Liver (tissue), 9 donors: ENCODE measurements around the gene LCP1. TPM values are rescaled to one million over a fixed set of nuclear protein-coding genes. Genes with fewer than 3 reads are reported as not detected.

Experiments used
- DNase-seq: peaks from one replicate; pipeline ENCODE4 v3.0.0-alpha.2; 2017; ENCODE audit warnings: low spot score
- H3K27ac ChIP-seq, 2 donors: one replicate each; pipeline ENCODE4 v1.7.0; 2013; ENCODE audit warnings: inconsistent platforms in 2 of 2, low read length in 2 of 2, control low read depth in 1 of 2, low read depth in 1 of 2, mild to moderate bottlenecking in 1 of 2
- H3K27me3 ChIP-seq, 4 donors: one replicate each; pipeline versions ENCODE4 v1.6.1 to v1.7.0; 2013; ENCODE audit warnings: low read length in 3 of 4, inconsistent platforms in 1 of 4, mild to moderate bottlenecking in 1 of 4, moderate library complexity in 1 of 4; ENCODE audit not compliant: control insufficient read depth in 4 of 4, insufficient read depth in 4 of 4
- H3K36me3 ChIP-seq, 4 donors: one replicate each; pipeline versions ENCODE4 v1.6.1 to v1.7.0; 2013; ENCODE audit warnings: low read length in 3 of 4, mild to moderate bottlenecking in 3 of 4, low read depth in 1 of 4, moderate library complexity in 1 of 4; ENCODE audit not compliant: control insufficient read depth in 4 of 4, insufficient read depth in 3 of 4
- H3K4me1 ChIP-seq, 4 donors: one replicate each; pipeline versions ENCODE4 v1.6.1 to v1.7.0; 2013; ENCODE audit warnings: low read length in 3 of 4, mild to moderate bottlenecking in 3 of 4, moderate library complexity in 1 of 4; ENCODE audit not compliant: control insufficient read depth in 4 of 4, insufficient read depth in 4 of 4
- H3K4me3 ChIP-seq, 3 donors: one replicate each; pipeline versions ENCODE4 v1.6.1 to v1.7.0; 2013; ENCODE audit warnings: low read length in 3 of 3, control low read depth in 1 of 3, low read depth in 1 of 3, mild to moderate bottlenecking in 1 of 3
- H3K9ac ChIP-seq, 2 donors: one replicate each; pipeline ENCODE4 v1.7.0; 2013; ENCODE audit warnings: low read length in 2 of 2, mild to moderate bottlenecking in 2 of 2, moderate library complexity in 2 of 2, control low read depth in 1 of 2, low read depth in 1 of 2
- H3K9me3 ChIP-seq, 4 donors: one replicate each; pipeline versions ENCODE4 v1.6.1 to v1.7.0; 2013; ENCODE audit warnings: low read length in 3 of 4; ENCODE audit not compliant: control insufficient read depth in 4 of 4
- CTCF ChIP-seq: fragments of 150-350 bp; IDR thresholded peaks from 2 replicates; pipeline ENCODE4 v1.5.1; 2017; ENCODE audit warnings: improper control_type of control experiment, low read depth, low read length; ENCODE audit not compliant: missing input control
- EGR1 ChIP-seq, 2 donors: IDR thresholded peaks; 2 replicates each; pipeline ENCODE4 v1.6.1; 2016 to 2018; ENCODE audit warnings: antibody characterized with exemption in 2 of 2, low read depth in 2 of 2
- FOXA1 ChIP-seq: IDR thresholded peaks from 2 replicates; pipeline ENCODE4 v1.6.1; 2016; ENCODE audit warnings: antibody characterized with exemption
- FOXA2 ChIP-seq: IDR thresholded peaks from 2 replicates; pipeline ENCODE4 v1.6.1; 2016; ENCODE audit warnings: antibody characterized with exemption
- GABPA ChIP-seq, 2 donors: IDR thresholded peaks in 1 of 2; conservative IDR thresholded peaks in 1 of 2; 2 replicates each; pipeline ENCODE4 v1.6.1; 2016; ENCODE audit warnings: antibody characterized with exemption in 2 of 2, mild to moderate bottlenecking in 1 of 2, moderate library complexity in 1 of 2
- HNF4A ChIP-seq, 2 donors: conservative IDR thresholded peaks; 2 replicates each; pipeline ENCODE4 v1.6.1; 2016; ENCODE audit warnings: antibody characterized with exemption in 2 of 2, mild to moderate bottlenecking in 2 of 2
- HNF4G ChIP-seq: IDR thresholded peaks from 2 replicates; pipeline ENCODE4 v1.6.1; 2016; ENCODE audit warnings: antibody characterized with exemption
- JUND ChIP-seq, 2 donors: IDR thresholded peaks; 2 replicates each; pipeline ENCODE4 v1.6.1; 2016; ENCODE audit warnings: antibody characterized with exemption in 2 of 2
- NR2F2 ChIP-seq: IDR thresholded peaks from 2 replicates; pipeline ENCODE4 v1.6.1; 2016; ENCODE audit warnings: antibody characterized with exemption
- RAD21 ChIP-seq, 2 donors: IDR thresholded peaks; 2 replicates each; pipeline ENCODE4 v1.6.1; 2016; ENCODE audit warnings: antibody characterized with exemption in 2 of 2, mild to moderate bottlenecking in 2 of 2
- RXRA ChIP-seq, 2 donors: IDR thresholded peaks; 2 replicates each; pipeline ENCODE4 v1.6.1; 2017 to 2018; ENCODE audit warnings: antibody characterized with exemption in 2 of 2, mild to moderate bottlenecking in 1 of 2
- SP1 ChIP-seq: IDR thresholded peaks from 2 replicates; pipeline ENCODE4 v1.6.1; 2018; ENCODE audit warnings: antibody characterized with exemption, mild to moderate bottlenecking
- TAF1 ChIP-seq: conservative IDR thresholded peaks from 2 replicates; pipeline ENCODE4 v1.6.1; 2016; ENCODE audit warnings: antibody characterized with exemption, mild to moderate bottlenecking
- YY1 ChIP-seq: IDR thresholded peaks from 2 replicates; pipeline ENCODE4 v1.6.1; 2016; ENCODE audit warnings: antibody characterized with exemption, mild to moderate bottlenecking
- WGBS: extraction: QIAGEN DNeasy Blood & Tissue Kit; methylation state at CpG from one replicate; pipeline ENCODE4 v1.1.7; 2013; 5-methylcytosine and 5-hydroxymethylcytosine counted together
- polyA plus RNA-seq, 2 donors: library from polyadenylated mRNA; stranded (reverse) in 1 of 2; unstranded in 1 of 2; fragments of 200-250 nt in 1 of 2; fragments of >200 nt in 1 of 2; fragmentation: Nextera tagmentation in 1 of 2; extraction: Ambion mirVana in 1 of 2; gene quantifications; one replicate each; pipeline versions ENCODE4 v1.2.1 to v1.2.3, GENCODE V29; 2013 to 2015
- total RNA-seq, 2 donors: library from RNA; depleted of rRNA; stranded (reverse); fragments of >200 nt; gene quantifications; one replicate each; pipeline ENCODE4 v1.2.3, GENCODE V29; 2014
- TF ChIP-seq, protein P1 (sequence below): IDR thresholded peaks from 2 replicates; pipeline ENCODE4 v1.6.1; 2016; ENCODE audit warnings: antibody characterized with exemption
- TF ChIP-seq, protein P2 (sequence below): IDR thresholded peaks from 2 replicates; pipeline ENCODE4 v1.6.1; 2016; ENCODE audit warnings: antibody characterized with exemption
- TF ChIP-seq, protein P3 (sequence below): IDR thresholded peaks from 2 replicates; pipeline ENCODE4 v1.6.1; 2016; ENCODE audit warnings: antibody characterized with exemption
- donor health status: healthy.
- donor health status: healthy.
- donor health status: healthy.
- donor health status: healthy.
- donor health status: healthy.

LCP1 gene
- total and polyA plus RNA-seq, 4 donors = 12.6 to 90.6 (median 36.0) TPM

DNA sequence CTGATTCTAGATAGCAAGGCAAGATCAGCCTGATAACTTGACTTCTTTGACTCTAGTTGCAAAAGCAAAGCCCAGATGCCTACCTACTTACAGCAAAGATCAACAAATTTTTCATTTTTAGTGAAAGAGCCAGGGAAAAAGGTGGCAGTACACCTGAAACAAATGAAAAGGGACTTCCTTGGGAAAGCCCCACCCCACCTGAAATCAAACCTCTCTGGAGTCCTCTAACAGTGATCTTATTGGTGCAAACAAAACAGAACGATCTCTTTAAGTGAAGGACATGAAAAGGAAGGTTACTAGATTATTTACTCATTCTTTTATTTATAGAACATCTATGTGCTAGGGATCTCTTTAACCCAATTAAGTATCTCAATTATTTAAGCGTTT is 507 bp upstream of the LCP1 start:
- no peak for TF ChIP-seq RXRA (IDR thresholded peaks at IDR 0.05)
- TF ChIP-seq TAF1 = no peak
- TF ChIP-seq CTCF = no peak
- TF ChIP-seq FOXA1 = no peak
- Histone ChIP-seq H3K9me3 (no peaks in the 10 kb centered on the region), H3K27ac (peak overlapping the region in 1 of 2 donors; percentile 29), H3K27me3 (no peaks in the 10 kb centered on the region), H3K4me1 (peaks cover 0 to 1% (median 0%) of the 10 kb centered on the region in 4 donors), H3K9ac (no peak overlapping the region), H3K4me3 (no peak overlapping the region), H3K36me3 (no peaks in the 10 kb centered on the region)
- WGBS = 69% methylated on average over 2 of the region's 2 CpGs
- DNase-seq = no peak

GRCh38 chr13:46181377-46181839 is 569 bp downstream of the LCP1 start:
- peaks cover 0 to 1% (median 0%) of the 10 kb centered on the region in 4 donors for H3K4me1 ChIP-seq
- no peaks in the 10 kb centered on the region for H3K36me3 ChIP-seq
- H3K27me3 ChIP-seq = no peaks in the 10 kb centered on the region
- TF ChIP-seq EGR1 (IDR thresholded peaks at IDR 0.05; ENCODE audit: low read depth in 2 of 2) = no peak
- H3K9ac ChIP-seq = peak overlapping the region in 1 of 2 donors; percentile 4
- no peaks in the 10 kb centered on the region for H3K9me3 ChIP-seq
- peak overlapping the region in 1 of 3 donors; percentile 25 for H3K4me3 ChIP-seq
- no peak for DNase-seq
- H3K27ac ChIP-seq = peak overlapping the region; percentile 33 to 70
- 79% methylated on average over 5 of the region's 5 CpGs for WGBS

- Histone ChIP-seq H3K9me3 (no peaks in the 10 kb centered on the region), H3K27me3 (no peaks in the 10 kb centered on the region), H3K4me1 (peaks cover 0 to 1% (median 0%) of the 10 kb centered on the region in 4 donors), H3K27ac (peak overlapping the region in 1 of 2 donors; percentile 41), H3K36me3 (no peaks in the 10 kb centered on the region), H3K9ac (peak overlapping the region; percentile 10 to 34), H3K4me3 (peak overlapping the region in 1 of 3 donors; percentile 11)
- DNase-seq = no peak
- WGBS = 59% methylated on average over 5 of the region's 5 CpGs
- TF ChIP-seq GABPA (IDR thresholded peaks at IDR 0.05 in 1 of 2, conservative IDR thresholded peaks at IDR 0.05 in 1 of 2) (no peak), TAF1 (no peak), SP1 (no peak), FOXA2 (no peak), CTCF (no peak), JUND (IDR thresholded peaks at IDR 0.05) (no peak), EGR1 (IDR thresholded peaks at IDR 0.05; ENCODE audit: low read depth in 2 of 2) (no peak), HNF4G (no peak), FOXA1 (no peak), YY1 (no peak), HNF4A (conservative IDR thresholded peaks at IDR 0.05) (no peak), NR2F2 (no peak), RAD21 (IDR thresholded peaks at IDR 0.05) (no peak)
- TF ChIP-seq, protein P1, sequence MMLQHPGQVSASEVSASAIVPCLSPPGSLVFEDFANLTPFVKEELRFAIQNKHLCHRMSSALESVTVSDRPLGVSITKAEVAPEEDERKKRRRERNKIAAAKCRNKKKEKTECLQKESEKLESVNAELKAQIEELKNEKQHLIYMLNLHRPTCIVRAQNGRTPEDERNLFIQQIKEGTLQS = no peak
- TF ChIP-seq, protein P2, sequence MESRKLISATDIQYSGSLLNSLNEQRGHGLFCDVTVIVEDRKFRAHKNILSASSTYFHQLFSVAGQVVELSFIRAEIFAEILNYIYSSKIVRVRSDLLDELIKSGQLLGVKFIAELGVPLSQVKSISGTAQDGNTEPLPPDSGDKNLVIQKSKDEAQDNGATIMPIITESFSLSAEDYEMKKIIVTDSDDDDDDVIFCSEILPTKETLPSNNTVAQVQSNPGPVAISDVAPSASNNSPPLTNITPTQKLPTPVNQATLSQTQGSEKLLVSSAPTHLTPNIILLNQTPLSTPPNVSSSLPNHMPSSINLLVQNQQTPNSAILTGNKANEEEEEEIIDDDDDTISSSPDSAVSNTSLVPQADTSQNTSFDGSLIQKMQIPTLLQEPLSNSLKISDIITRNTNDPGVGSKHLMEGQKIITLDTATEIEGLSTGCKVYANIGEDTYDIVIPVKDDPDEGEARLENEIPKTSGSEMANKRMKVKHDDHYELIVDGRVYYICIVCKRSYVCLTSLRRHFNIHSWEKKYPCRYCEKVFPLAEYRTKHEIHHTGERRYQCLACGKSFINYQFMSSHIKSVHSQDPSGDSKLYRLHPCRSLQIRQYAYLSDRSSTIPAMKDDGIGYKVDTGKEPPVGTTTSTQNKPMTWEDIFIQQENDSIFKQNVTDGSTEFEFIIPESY = no peak
- TF ChIP-seq, protein P3, sequence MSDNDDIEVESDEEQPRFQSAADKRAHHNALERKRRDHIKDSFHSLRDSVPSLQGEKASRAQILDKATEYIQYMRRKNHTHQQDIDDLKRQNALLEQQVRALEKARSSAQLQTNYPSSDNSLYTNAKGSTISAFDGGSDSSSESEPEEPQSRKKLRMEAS = no peak
Observed at GRCh38 chr13:46179969-46180763, 1.8 kb downstream of the LCP1 start.
